Measurements from ENCODE around the gene SERPINC1. TPM values are rescaled to one million over a fixed set of nuclear protein-coding genes. Genes with fewer than 3 reads are reported as not detected.
"Not testable (repeated sequence)": the region's sequence is repeated elsewhere in the genome, so short reads cannot be mapped to it uniquely, and the experiment has no call there.

SERPINC1 gene
- total RNA-seq (ENCODE audit: low replicate concordance): not detected in 2 replicates

DNA sequence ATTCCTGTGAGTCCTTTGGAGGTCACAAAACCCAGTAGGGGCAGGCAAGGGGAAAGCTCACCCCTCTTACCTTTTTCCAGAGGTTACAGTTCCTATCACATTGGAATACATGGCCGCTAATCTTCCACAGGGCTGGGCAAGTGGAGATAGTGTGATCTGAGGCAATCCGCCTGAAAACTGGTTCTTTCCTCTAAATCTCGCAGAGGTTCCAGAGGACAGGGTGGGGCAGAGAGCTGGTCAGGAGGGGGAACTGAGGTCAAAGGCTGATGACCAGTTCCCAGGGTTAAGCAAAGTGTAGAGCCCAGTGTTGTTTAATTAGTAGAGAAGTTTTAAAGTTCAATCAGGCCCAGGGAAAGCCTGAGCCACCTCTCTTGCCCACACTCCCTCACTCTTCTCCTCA is at the start of gene SERPINC1:
Gene SERPINC1 (minus strand): TSS at position 179 of the 400 bp plus-strand sequence. CDS start 68 bp downstream, at position 111.
- H3K9me3 Mint-ChIP-seq: peaks cover 4% of the 10 kb centered on the region
- H3K4me3 ChIP-seq: no peak within 1 kb of the TSS
- H3K9ac ChIP-seq: no peak within 1 kb of the TSS
- no peaks in the 10 kb centered on the region for H3K36me3 ChIP-seq
- H3K4me1 ChIP-seq: no peaks in the 10 kb centered on the region
- H2AFZ ChIP-seq (replicated peaks): no peak within 1 kb of the TSS
- H3K4me3 Mint-ChIP-seq: no peak within 1 kb of the TSS
- no peaks in the 10 kb centered on the region for H3K36me3 Mint-ChIP-seq
- H3K27ac ChIP-seq: no peak within 1 kb of the TSS
- H3K27me3 ChIP-seq: no peaks in the 10 kb centered on the region
- H3K27me3 Mint-ChIP-seq (ENCODE audit: insufficient read depth, low read depth): no peaks in the 10 kb centered on the region
- H3F3A ChIP-seq (ENCODE audit: low read depth): no peaks in the 10 kb centered on the region
- H3K4me2 ChIP-seq: no peak within 1 kb of the TSS
- TF ChIP-seq EZH2 (IDR thresholded peaks at IDR 0.05) (no peak), EZH2phosphoT487 (IDR thresholded peaks at IDR 0.05) (no peak)
- TF ChIP-seq, protein P1, sequence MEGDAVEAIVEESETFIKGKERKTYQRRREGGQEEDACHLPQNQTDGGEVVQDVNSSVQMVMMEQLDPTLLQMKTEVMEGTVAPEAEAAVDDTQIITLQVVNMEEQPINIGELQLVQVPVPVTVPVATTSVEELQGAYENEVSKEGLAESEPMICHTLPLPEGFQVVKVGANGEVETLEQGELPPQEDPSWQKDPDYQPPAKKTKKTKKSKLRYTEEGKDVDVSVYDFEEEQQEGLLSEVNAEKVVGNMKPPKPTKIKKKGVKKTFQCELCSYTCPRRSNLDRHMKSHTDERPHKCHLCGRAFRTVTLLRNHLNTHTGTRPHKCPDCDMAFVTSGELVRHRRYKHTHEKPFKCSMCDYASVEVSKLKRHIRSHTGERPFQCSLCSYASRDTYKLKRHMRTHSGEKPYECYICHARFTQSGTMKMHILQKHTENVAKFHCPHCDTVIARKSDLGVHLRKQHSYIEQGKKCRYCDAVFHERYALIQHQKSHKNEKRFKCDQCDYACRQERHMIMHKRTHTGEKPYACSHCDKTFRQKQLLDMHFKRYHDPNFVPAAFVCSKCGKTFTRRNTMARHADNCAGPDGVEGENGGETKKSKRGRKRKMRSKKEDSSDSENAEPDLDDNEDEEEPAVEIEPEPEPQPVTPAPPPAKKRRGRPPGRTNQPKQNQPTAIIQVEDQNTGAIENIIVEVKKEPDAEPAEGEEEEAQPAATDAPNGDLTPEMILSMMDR (IDR thresholded peaks at IDR 0.05): no peak
- no peaks in the 10 kb centered on the region for H3K4me1 Mint-ChIP-seq
- H3K27ac Mint-ChIP-seq: no peak within 1 kb of the TSS
- DNase-seq (ENCODE audit: low spot score): no peak
- H3K9me3 ChIP-seq (ENCODE audit: low read depth): no peaks in the 10 kb centered on the region
- H3K79me2 ChIP-seq (ENCODE audit: low read depth): no peaks in the 10 kb centered on the region
- no peaks in the 10 kb centered on the region for H4K20me1 ChIP-seq (ENCODE audit: low read depth)

DNA sequence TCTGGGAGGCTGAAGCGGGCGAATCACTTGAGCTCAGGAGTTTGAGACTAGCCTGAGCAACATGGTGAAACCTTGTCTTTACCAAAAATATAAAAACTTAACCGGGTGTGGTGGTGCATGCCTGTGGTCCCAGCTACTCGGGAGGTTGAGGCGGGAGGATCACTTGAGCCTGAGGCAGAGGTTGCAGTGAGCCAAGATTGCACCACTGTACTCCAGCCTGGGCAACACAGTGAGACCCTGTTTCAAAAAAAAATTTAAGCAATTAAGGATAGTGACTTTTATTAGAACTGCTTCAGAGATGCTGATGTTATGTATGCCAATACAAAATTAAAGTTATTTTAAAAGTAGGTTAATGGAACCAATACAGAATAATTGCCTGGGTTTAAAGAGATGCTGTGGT is 48.8 kb upstream of the SERPINC1 start:
- not testable (repeated sequence) for H2AFZ ChIP-seq (replicated peaks); H3F3A ChIP-seq (ENCODE audit: low read depth); H3K4me1 Mint-ChIP-seq; H3K9me3 Mint-ChIP-seq; H3K27ac ChIP-seq; H3K4me3 ChIP-seq; H3K27me3 ChIP-seq; H3K27me3 Mint-ChIP-seq (ENCODE audit: insufficient read depth, low read depth); H4K20me1 ChIP-seq (ENCODE audit: low read depth); DNase-seq (ENCODE audit: low spot score); H3K4me3 Mint-ChIP-seq; H3K4me2 ChIP-seq; H3K27ac Mint-ChIP-seq; H3K79me2 ChIP-seq (ENCODE audit: low read depth); H3K4me1 ChIP-seq; H3K9ac ChIP-seq; H3K9me3 ChIP-seq (ENCODE audit: low read depth)
- peaks cover 47% of the 10 kb centered on the region for H3K36me3 ChIP-seq
- H3K36me3 Mint-ChIP-seq: peaks cover 23% of the 10 kb centered on the region

DNA sequence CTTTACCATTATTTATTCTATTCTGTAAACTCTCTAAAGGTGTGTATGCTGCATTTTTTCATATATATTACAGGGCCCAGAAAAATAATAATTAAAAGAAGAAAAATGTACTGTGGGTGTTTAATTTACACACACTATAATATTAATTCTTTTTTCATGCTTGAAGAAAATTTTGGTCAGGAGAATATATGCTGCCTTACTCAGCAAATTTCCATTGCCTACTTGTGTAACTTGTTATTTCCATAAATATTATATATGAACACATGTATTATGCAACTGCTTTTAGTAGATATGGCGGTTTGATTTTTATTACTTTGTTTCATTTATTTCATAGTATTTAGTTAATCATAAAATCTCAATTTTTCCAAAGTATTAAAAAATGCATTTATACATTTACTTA is 46.4 kb upstream of the SERPINC1 start:
- H3K4me3 ChIP-seq: no peak overlapping the region
- no peaks in the 10 kb centered on the region for H3F3A ChIP-seq (ENCODE audit: low read depth)
- no peak overlapping the region for H3K4me2 ChIP-seq
- TF ChIP-seq EZH2phosphoT487 (IDR thresholded peaks at IDR 0.05) (no peak), EZH2 (IDR thresholded peaks at IDR 0.05) (no peak)
- TF ChIP-seq, protein P1 (IDR thresholded peaks at IDR 0.05): no peak
- H3K9me3 ChIP-seq (ENCODE audit: low read depth): no peaks in the 10 kb centered on the region
- H3K9ac ChIP-seq: no peak overlapping the region
- H3K9me3 Mint-ChIP-seq: no peaks in the 10 kb centered on the region
- no peak overlapping the region for H2AFZ ChIP-seq (replicated peaks)
- H3K27me3 ChIP-seq: no peaks in the 10 kb centered on the region
- no peak for DNase-seq (ENCODE audit: low spot score)
- H3K27ac ChIP-seq: no peak overlapping the region
- H3K36me3 Mint-ChIP-seq: peaks cover 28% of the 10 kb centered on the region
- no peaks in the 10 kb centered on the region for H3K4me1 Mint-ChIP-seq
- H4K20me1 ChIP-seq (ENCODE audit: low read depth): no peaks in the 10 kb centered on the region
- H3K4me1 ChIP-seq: no peaks in the 10 kb centered on the region
- peaks cover 2% of the 10 kb centered on the region for H3K27me3 Mint-ChIP-seq (ENCODE audit: insufficient read depth, low read depth)
- H3K79me2 ChIP-seq (ENCODE audit: low read depth): no peaks in the 10 kb centered on the region
- no peak overlapping the region for H3K4me3 Mint-ChIP-seq
- peaks cover 46% of the 10 kb centered on the region for H3K36me3 ChIP-seq
- H3K27ac Mint-ChIP-seq: no peak overlapping the region

DNA sequence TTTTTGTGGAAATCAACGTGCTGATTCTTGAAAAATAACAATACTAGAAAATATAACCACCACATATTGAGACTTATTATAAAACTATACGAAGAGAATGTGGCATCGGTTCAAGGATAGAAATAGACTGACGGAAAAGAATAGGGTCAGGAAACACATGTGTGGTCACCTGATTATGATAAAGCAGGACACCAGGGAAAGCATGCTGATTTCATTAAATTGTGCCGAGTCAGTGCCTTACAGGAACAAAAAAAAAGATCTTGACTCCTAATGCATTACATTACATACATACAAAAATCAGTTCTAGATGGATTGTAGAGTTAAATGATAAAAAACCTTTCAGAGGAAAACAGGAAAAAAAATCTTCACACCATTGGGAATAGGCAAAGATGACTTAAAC is 43.5 kb upstream of the SERPINC1 start:
- H3K4me3 ChIP-seq: no peak overlapping the region
- peaks cover 28% of the 10 kb centered on the region for H3K36me3 Mint-ChIP-seq
- no peaks in the 10 kb centered on the region for H3K9me3 ChIP-seq (ENCODE audit: low read depth)
- H3F3A ChIP-seq (ENCODE audit: low read depth): no peaks in the 10 kb centered on the region
- no peak for DNase-seq (ENCODE audit: low spot score)
- no peak overlapping the region for H3K27ac Mint-ChIP-seq
- no peak overlapping the region for H3K4me2 ChIP-seq
- H3K9me3 Mint-ChIP-seq: no peaks in the 10 kb centered on the region
- no peak for TF ChIP-seq EZH2 (IDR thresholded peaks at IDR 0.05)
- TF ChIP-seq, protein P1 (IDR thresholded peaks at IDR 0.05): no peak
- TF ChIP-seq EZH2phosphoT487 (IDR thresholded peaks at IDR 0.05): no peak
- peaks cover 2% of the 10 kb centered on the region for H3K27me3 Mint-ChIP-seq (ENCODE audit: insufficient read depth, low read depth)
- H4K20me1 ChIP-seq (ENCODE audit: low read depth): no peaks in the 10 kb centered on the region
- no peak overlapping the region for H3K27ac ChIP-seq
- no peaks in the 10 kb centered on the region for H3K79me2 ChIP-seq (ENCODE audit: low read depth)
- no peaks in the 10 kb centered on the region for H3K4me1 ChIP-seq
- H3K36me3 ChIP-seq: peaks cover 44% of the 10 kb centered on the region
- H3K9ac ChIP-seq: no peak overlapping the region
- H2AFZ ChIP-seq (replicated peaks): no peak overlapping the region
- no peak overlapping the region for H3K4me3 Mint-ChIP-seq
- H3K27me3 ChIP-seq: no peaks in the 10 kb centered on the region
- H3K4me1 Mint-ChIP-seq: no peaks in the 10 kb centered on the region
